Thymus (tissue), 11 donors: ENCODE measurements around the gene STIM1. TPM values are rescaled to one million over a fixed set of nuclear protein-coding genes. Genes with fewer than 3 reads are reported as not detected.
"Not testable (repeated sequence)": the region's sequence is repeated elsewhere in the genome, so short reads cannot be mapped to it uniquely, and the experiment has no call there.

ENCODE experiments used
- DNase-seq, 9 donors: peaks; one replicate each; pipeline ENCODE4 v3.0.0-alpha.2; 2013; ENCODE audit warnings: low spot score in 9 of 9, low read depth in 6 of 9, missing footprints in 1 of 9
- H3K27ac ChIP-seq, 2 donors: one replicate each; pipeline ENCODE4 v1.5.1; 2013; ENCODE audit warnings: control low read depth in 1 of 2, low read depth in 1 of 2, low read length in 1 of 2, mild to moderate bottlenecking in 1 of 2, moderate library complexity in 1 of 2
- H3K27me3 ChIP-seq, 2 donors: one replicate each; pipeline ENCODE4 v1.5.1; 2013; ENCODE audit warnings: low read length in 1 of 2; ENCODE audit not compliant: control insufficient read depth in 2 of 2, insufficient read depth in 1 of 2
- H3K36me3 ChIP-seq, 2 donors: one replicate each; pipeline ENCODE4 v1.5.1; 2013; ENCODE audit warnings: low read length in 1 of 2, mild to moderate bottlenecking in 1 of 2, moderate library complexity in 1 of 2; ENCODE audit not compliant: control insufficient read depth in 2 of 2, insufficient read depth in 2 of 2
- H3K4me1 ChIP-seq, 2 donors: one replicate each; pipeline ENCODE4 v1.5.1; 2013; ENCODE audit warnings: low read length in 2 of 2; ENCODE audit not compliant: control insufficient read depth in 2 of 2, insufficient read depth in 2 of 2
- H3K4me3 ChIP-seq, 2 donors: one replicate each; pipeline ENCODE4 v1.5.1; 2013; ENCODE audit warnings: low read length in 2 of 2, control low read depth in 1 of 2, mild to moderate bottlenecking in 1 of 2
- H3K9me3 ChIP-seq, 2 donors: one replicate each; pipeline ENCODE4 v1.5.1; 2013; ENCODE audit warnings: low read length in 1 of 2, mild to moderate bottlenecking in 1 of 2; ENCODE audit not compliant: control insufficient read depth in 2 of 2, insufficient read depth in 1 of 2
- WGBS: extraction: QIAGEN DNeasy Blood & Tissue Kit; methylation state at CpG from one replicate; pipeline ENCODE4 v1.1.7; 2013; 5-methylcytosine and 5-hydroxymethylcytosine counted together
- polyA plus RNA-seq: library from polyadenylated mRNA; stranded (reverse); fragments of 200-250 nt; gene quantifications from one replicate; pipeline ENCODE4 v1.2.3, GENCODE V29; 2013
- total RNA-seq: library from RNA; stranded (reverse); fragments of 120-200 nt; gene quantifications from one replicate; pipeline ENCODE4 v1.2.4, GENCODE V29; 2013
- donor health status: healthy.

STIM1 gene
- total and polyA plus RNA-seq, 2 donors: 30.8 to 33.0 TPM

DNA sequence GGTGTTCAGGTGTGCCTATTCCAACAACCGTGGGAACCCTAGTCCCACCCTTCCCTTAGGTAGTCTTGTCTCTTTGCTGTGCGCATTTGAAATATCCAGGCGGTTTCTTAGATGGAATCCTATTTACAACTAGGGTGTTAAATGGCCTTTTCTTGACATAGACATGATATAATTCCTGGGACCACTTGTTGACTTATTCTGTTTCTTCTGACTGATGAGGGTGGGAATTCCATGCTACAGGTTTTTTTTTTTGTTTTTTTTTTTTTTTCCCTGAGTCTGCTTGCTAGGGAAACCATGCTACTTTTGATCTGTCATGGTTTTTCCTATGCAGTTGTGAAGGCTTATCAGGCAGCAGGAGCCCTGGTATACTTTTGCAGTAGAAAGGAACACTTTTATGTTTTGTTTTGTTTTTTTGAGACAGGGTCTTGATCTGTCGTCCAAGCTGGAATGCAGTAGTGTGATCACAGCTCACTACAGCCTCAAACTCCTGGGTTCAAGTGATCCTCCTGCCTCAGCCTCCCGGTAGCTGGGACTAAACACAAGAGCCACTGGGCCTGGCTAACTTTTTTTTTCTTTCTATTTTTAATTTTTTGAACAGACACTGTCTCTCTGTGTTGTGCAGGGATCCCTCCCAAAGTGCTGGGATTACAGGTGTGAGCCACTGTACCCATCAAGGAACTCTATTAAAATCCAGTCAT is 1.5 kb downstream of the STIM1 start:
- WGBS: 64% methylated on average over 5 of the region's 5 CpGs
- peaks cover 39 to 78% of the 10 kb centered on the region in 2 donors for H3K4me1 ChIP-seq
- H3K36me3 ChIP-seq: no peaks in the 10 kb centered on the region
- peak overlapping the region; percentile 92 to 98 for H3K4me3 ChIP-seq
- no peaks in the 10 kb centered on the region for H3K9me3 ChIP-seq
- no peaks in the 10 kb centered on the region for H3K27me3 ChIP-seq
- DNase-seq: no peak
- peak overlapping the region in 1 of 2 donors; percentile 80 for H3K27ac ChIP-seq

GRCh38 chr11:3857628-3858027 is 2.2 kb downstream of the STIM1 start:
- Histone ChIP-seq H3K27me3 (no peaks in the 10 kb centered on the region), H3K27ac (peak overlapping the region in 1 of 2 donors; percentile 26), H3K4me1 (peaks cover 37 to 81% of the 10 kb centered on the region in 2 donors), H3K9me3 (no peaks in the 10 kb centered on the region), H3K36me3 (peaks cover 0 to 3% of the 10 kb centered on the region in 2 donors), H3K4me3 (peak overlapping the region; percentile 92 to 98)
- DNase-seq: no peak

DNA sequence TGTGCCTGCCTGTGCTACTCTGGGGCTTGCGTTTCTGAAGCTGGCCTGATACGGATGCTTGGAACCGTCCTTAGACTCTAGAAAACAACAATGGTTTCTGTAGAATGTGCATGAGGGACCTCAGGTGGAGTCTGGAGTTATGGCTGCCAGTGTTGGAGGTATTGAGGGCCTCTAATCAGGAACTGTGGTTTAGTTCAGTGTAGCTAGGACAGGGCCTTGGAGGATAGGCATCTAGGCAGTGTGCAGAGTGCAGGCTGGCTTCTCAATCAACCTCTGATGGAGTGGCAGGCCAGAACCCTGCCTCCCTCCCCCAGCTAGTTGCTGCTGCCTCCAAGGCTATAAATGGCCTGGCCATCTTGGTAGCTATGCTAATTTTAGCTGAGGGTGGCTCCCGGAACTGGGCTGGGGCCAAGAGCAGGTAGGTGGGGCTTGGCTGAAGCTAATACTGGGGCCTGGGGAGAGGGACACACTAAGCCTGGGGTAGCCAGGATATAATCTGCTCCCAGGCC is 4.0 kb downstream of the STIM1 start:
- Histone ChIP-seq H3K36me3 (peaks cover 0 to 3% of the 10 kb centered on the region in 2 donors), H3K4me3 (peak overlapping the region; percentile 19 to 98), H3K4me1 (peaks cover 26 to 75% of the 10 kb centered on the region in 2 donors), H3K27ac (peak overlapping the region; percentile 20 to 75), H3K27me3 (no peaks in the 10 kb centered on the region), H3K9me3 (no peaks in the 10 kb centered on the region)
- DNase-seq: no peak
- 83% methylated on average over 4 of the region's 4 CpGs for WGBS

- peak overlapping the region in 1 of 2 donors; percentile 74 for H3K27ac ChIP-seq
- peaks cover 35 to 80% of the 10 kb centered on the region in 2 donors for H3K4me1 ChIP-seq
- no peaks in the 10 kb centered on the region for H3K27me3 ChIP-seq
- peak overlapping the region; percentile 4 to 40 for H3K4me3 ChIP-seq
- H3K9me3 ChIP-seq: no peaks in the 10 kb centered on the region
- peak in 1 of 9 donors; percentile 59 for DNase-seq
- H3K36me3 ChIP-seq: peaks cover 0 to 3% of the 10 kb centered on the region in 2 donors
- WGBS: 8% methylated on average over 2 of the region's 2 CpGs
Observed at GRCh38 chr11:3860375-3860774, 4.9 kb downstream of the STIM1 start.

DNA sequence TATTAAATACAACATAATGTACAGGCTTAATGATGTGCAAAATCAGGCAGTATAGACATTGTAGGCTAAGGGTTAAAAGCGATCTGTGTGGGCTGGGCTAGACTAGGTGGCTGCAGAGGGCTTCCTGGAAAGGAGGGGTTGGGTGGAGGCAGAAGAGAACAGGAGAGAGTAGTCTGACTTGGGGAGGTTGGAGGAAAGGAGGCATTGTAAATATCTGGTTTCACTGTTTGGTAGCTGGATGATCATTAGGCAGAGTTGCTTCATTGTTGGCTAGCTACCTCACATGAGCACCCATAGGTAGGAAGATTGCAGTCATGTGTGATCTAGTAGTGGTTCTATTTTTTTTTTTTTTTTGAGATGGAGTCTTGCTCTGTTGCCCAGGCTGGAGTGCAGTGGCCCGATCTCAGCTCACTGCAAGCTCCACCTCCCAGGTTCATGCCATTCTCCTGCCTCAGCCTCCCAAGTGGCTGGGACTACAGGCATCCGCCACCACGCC is 5.5 kb downstream of the STIM1 start:
- 57% methylated on average over 4 of the region's 4 CpGs for whole genome bisulfite sequencing
- peak overlapping the region; percentile 4 to 40 for H3K4me3 ChIP-seq
- not testable (repeated sequence) for H3K27me3 ChIP-seq, H3K36me3 ChIP-seq, H3K9me3 ChIP-seq
- DNase-seq: peak in 2 of 9 donors; percentile 60 to 75
- H3K4me1 ChIP-seq: peaks cover 41 to 86% of the 10 kb centered on the region in 2 donors
- H3K27ac ChIP-seq: peak overlapping the region; percentile 33 to 74

- Histone ChIP-seq H3K9me3 (no peaks in the 10 kb centered on the region), H3K27me3 (no peaks in the 10 kb centered on the region), H3K27ac (peak overlapping the region in 1 of 2 donors; percentile 79), H3K4me3 (peak overlapping the region in 1 of 2 donors; percentile 0), H3K4me1 (peaks cover 41 to 88% of the 10 kb centered on the region in 2 donors), H3K36me3 (peaks cover 0 to 3% of the 10 kb centered on the region in 2 donors)
- peak in 2 of 9 donors; percentile 52 to 71 for DNase-seq
- WGBS: 4% methylated on average over 1 of the region's 1 CpG
Observed at GRCh38 chr11:3861683-3862082, 6.2 kb downstream of the STIM1 start.

GRCh38 chr11:3865388-3866193 is 10.1 kb downstream of the STIM1 start:
- Histone ChIP-seq H3K4me1 (peaks cover 37 to 73% of the 10 kb centered on the region in 2 donors), H3K36me3 (peaks cover 0 to 3% of the 10 kb centered on the region in 2 donors)
- 37% methylated on average over 3 of the region's 3 CpGs for WGBS

GRCh38 chr11:3866206-3866605 is 10.7 kb downstream of the STIM1 start:
- H3K27ac ChIP-seq: peak overlapping the region in 1 of 2 donors; percentile 76
- H3K27me3 ChIP-seq: no peaks in the 10 kb centered on the region
- WGBS: 90% methylated on average over 5 of the region's 5 CpGs
- no peak overlapping the region for H3K4me3 ChIP-seq
- peaks cover 39 to 70% of the 10 kb centered on the region in 2 donors for H3K4me1 ChIP-seq
- DNase-seq: peak in 1 of 9 donors; percentile 36
- peaks cover 0 to 3% of the 10 kb centered on the region in 2 donors for H3K36me3 ChIP-seq
- no peaks in the 10 kb centered on the region for H3K9me3 ChIP-seq

More at GRCh38 chr11:3865388-3866193, 10.1 kb downstream of the STIM1 start:
- no peaks in the 10 kb centered on the region for H3K9me3 ChIP-seq
- H3K4me3 ChIP-seq: no peak overlapping the region
- H3K27me3 ChIP-seq: no peaks in the 10 kb centered on the region
- DNase-seq: peak in 1 of 9 donors; percentile 68
- peak overlapping the region; percentile 76 to 83 for H3K27ac ChIP-seq

- H3K36me3 ChIP-seq: peaks cover 0 to 3% of the 10 kb centered on the region in 2 donors
- peaks cover 37 to 66% of the 10 kb centered on the region in 2 donors for H3K4me1 ChIP-seq
- no peak for DNase-seq
- H3K27ac ChIP-seq: peak overlapping the region; percentile 68 to 70
- no peak overlapping the region for H3K4me3 ChIP-seq
- H3K27me3 ChIP-seq: no peaks in the 10 kb centered on the region
- H3K9me3 ChIP-seq: no peaks in the 10 kb centered on the region
Observed at GRCh38 chr11:3866836-3867208, 11.4 kb downstream of the STIM1 start.
